ENCODE measurements around the gene TAB3.

Gene TAB3

DNA sequence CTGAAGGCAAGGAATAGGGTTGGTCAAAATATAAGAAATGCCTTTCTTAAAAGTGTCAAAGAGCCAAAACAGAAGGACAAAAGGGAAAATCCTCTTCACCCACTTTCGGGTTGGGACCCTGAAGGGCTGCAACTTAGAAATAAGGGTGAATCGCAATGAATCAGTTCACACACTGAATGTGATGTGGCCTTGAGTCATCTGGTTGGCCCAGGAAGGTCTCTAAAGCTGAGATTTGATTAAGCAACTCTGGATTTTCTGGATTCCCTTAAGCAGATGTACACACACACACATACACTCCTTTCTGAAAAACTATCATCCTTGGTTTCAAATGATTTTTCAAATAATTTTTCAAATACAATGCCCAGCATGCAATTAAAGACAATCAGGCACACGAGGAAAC, 13.1 kb downstream of the TAB3 start:
- TF ChIP-seq, protein P1, sequence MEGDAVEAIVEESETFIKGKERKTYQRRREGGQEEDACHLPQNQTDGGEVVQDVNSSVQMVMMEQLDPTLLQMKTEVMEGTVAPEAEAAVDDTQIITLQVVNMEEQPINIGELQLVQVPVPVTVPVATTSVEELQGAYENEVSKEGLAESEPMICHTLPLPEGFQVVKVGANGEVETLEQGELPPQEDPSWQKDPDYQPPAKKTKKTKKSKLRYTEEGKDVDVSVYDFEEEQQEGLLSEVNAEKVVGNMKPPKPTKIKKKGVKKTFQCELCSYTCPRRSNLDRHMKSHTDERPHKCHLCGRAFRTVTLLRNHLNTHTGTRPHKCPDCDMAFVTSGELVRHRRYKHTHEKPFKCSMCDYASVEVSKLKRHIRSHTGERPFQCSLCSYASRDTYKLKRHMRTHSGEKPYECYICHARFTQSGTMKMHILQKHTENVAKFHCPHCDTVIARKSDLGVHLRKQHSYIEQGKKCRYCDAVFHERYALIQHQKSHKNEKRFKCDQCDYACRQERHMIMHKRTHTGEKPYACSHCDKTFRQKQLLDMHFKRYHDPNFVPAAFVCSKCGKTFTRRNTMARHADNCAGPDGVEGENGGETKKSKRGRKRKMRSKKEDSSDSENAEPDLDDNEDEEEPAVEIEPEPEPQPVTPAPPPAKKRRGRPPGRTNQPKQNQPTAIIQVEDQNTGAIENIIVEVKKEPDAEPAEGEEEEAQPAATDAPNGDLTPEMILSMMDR (IDR thresholded peaks at IDR 0.05): no peak
- Mint-ChIP-seq H3K9me3 (peaks cover 31% of the 10 kb centered on the region), H3K36me3 (ENCODE audit: low read depth) (no peaks in the 10 kb centered on the region), H3K4me1 (peaks cover 12% of the 10 kb centered on the region), H3K4me3 (no peak overlapping the region), H3K27ac (no peak overlapping the region), H3K27me3 (ENCODE audit: low read depth, poor library complexity) (no peaks in the 10 kb centered on the region)
- DNase-seq: no peak

DNA sequence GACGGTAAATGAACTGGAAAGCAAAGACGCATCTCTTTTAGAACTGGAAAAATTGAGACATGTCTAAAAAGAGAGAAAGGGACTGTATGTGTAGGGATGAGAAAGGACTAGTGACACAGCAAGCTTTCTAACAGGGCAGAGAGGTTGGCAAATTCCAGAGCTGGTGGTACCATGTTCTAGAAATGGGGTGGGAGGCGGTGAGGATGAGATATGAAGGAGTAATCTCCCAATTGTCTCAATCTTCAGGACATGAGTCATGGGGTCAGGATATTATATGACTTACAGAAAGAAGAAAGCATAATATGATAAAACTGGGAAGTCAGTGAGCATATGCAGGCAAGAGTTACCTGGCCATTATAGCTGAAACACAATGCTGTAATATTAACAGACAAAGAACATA, 14.2 kb downstream of the TAB3 start:
- Mint-ChIP-seq H3K27me3 (ENCODE audit: low read depth, poor library complexity) (no peaks in the 10 kb centered on the region), H3K4me1 (peaks cover 12% of the 10 kb centered on the region)

DNA sequence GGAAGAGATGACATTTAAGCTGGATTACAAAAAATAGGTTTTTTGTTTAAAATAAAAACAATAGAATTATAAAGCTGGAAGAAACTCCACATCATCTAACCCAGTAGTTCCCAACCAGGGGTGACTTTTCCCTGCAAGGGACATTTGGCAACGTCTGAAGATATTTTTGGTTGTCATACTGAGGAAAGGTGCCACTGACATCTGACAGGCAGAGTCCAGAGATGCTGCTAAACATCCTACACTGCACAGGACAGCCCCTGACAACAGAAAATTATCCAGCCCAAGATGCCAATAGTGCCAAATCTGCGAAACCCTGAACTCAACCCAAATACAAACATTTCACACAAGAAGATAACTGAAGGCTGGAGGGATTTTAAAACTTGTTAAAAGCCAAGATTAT, 18.5 kb downstream of the TAB3 start:
- Mint-ChIP-seq H3K36me3 (ENCODE audit: low read depth) (peaks cover 11% of the 10 kb centered on the region), H3K27ac (peak overlapping the region; percentile 76), H3K27me3 (ENCODE audit: low read depth, poor library complexity) (no peaks in the 10 kb centered on the region), H3K4me1 (no peaks in the 10 kb centered on the region), H3K9me3 (peaks cover 23% of the 10 kb centered on the region), H3K4me3 (no peak overlapping the region)
- no peak for DNase-seq
- TF ChIP-seq, protein P1 (IDR thresholded peaks at IDR 0.05): no peak

More for the DNA sequence above, 14.2 kb downstream of the TAB3 start:
- Mint-ChIP-seq H3K36me3 (ENCODE audit: low read depth) (no peaks in the 10 kb centered on the region), H3K9me3 (peaks cover 31% of the 10 kb centered on the region), H3K27ac (no peak overlapping the region), H3K4me3 (no peak overlapping the region)
- TF ChIP-seq, protein P1 (IDR thresholded peaks at IDR 0.05): no peak
- DNase-seq: no peak

DNA sequence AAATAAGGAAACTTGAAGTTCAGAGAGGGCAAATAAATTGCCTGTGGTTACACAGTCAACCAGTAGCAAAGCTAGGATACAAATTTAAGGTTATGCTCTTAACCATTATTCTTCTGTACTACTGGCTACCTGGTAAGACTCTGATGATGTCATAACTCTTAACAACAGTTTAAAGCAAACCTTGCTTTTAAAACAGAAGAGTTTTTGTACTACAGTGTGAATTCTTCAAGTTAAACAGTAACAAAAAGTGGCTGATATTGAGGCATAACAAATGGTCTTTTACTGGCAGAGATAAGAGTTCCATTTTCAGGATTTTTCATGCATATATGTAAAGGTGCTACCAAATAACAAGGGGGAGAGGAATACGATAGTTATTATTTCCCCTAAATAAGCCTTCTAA, 23.4 kb downstream of the TAB3 start:
- Mint-ChIP-seq H3K36me3 (ENCODE audit: low read depth) (peaks cover 11% of the 10 kb centered on the region), H3K27ac (no peak overlapping the region)
- no peak for DNase-seq

DNA sequence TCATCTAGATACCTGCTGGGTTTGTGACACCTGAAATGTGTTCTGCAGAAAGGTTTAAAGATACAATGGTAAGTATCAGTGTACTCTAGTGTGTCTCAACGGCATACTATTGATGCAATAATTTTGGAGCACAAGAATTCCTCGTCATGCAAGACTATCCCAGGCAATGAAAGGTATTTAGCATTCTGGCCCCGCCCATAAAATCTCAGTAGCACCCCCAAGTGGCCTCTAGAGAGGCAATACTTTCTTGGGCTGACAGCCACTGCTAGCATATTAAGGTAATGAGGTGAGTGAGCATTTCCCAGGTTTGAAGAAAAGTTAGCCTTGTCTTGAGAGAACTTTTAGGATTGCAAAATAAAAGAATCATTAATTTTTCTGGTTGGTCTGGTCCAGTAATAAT, 24.0 kb downstream of the TAB3 start:
- Mint-ChIP-seq H3K4me3 (no peak overlapping the region), H3K36me3 (ENCODE audit: low read depth) (peaks cover 12% of the 10 kb centered on the region), H3K9me3 (no peaks in the 10 kb centered on the region), H3K4me1 (no peaks in the 10 kb centered on the region), H3K27me3 (ENCODE audit: low read depth, poor library complexity) (no peaks in the 10 kb centered on the region), H3K27ac (no peak overlapping the region)
- TF ChIP-seq, protein P1 (IDR thresholded peaks at IDR 0.05): no peak
- peak; percentile 4 for DNase-seq

More for the DNA sequence above, 23.4 kb downstream of the TAB3 start:
- TF ChIP-seq, protein P1 (IDR thresholded peaks at IDR 0.05): no peak
- H3K27me3 Mint-ChIP-seq (ENCODE audit: low read depth, poor library complexity): no peaks in the 10 kb centered on the region
- H3K4me1 Mint-ChIP-seq: no peaks in the 10 kb centered on the region
- H3K4me3 Mint-ChIP-seq: no peak overlapping the region
- no peaks in the 10 kb centered on the region for H3K9me3 Mint-ChIP-seq

DNA sequence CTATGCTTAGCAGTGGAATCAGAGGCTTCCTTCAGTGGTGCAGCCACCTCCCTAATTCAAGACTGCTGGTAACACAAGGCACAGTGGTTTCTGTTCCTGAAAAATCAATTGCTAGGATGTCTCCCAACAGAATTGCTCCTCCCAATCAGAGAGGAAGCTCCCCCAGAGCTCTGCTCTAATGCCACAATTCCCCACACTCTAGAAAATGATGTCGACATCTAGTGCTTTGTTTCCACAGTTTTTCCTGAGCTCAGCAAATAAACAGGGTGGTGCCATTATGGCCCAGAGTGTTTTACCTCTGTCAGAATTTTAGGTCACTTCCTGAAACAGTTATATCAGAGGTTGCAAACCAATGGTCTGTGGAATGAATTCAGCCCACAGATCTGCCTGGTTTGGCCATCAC, 24.7 kb downstream of the TAB3 start:
- peaks cover 18% of the 10 kb centered on the region for H3K36me3 Mint-ChIP-seq (ENCODE audit: low read depth)
- TF ChIP-seq, protein P1 (IDR thresholded peaks at IDR 0.05): no peak
- H3K9me3 Mint-ChIP-seq: no peaks in the 10 kb centered on the region
- H3K4me3 Mint-ChIP-seq: no peak overlapping the region
- DNase-seq: no peak
- no peaks in the 10 kb centered on the region for H3K27me3 Mint-ChIP-seq (ENCODE audit: low read depth, poor library complexity)
- no peak overlapping the region for H3K27ac Mint-ChIP-seq
- H3K4me1 Mint-ChIP-seq: no peaks in the 10 kb centered on the region

Data from nephron progenitor cell (in vitro differentiated cells).